SK-N-SH (cell line): Measurements from ENCODE around the gene CFAP299.

Experiments
- EP300 ChIP-seq, 2 experiments: IDR thresholded peaks; 2 replicates each; pipeline versions ENCODE4 v1.4.0 to v1.6.1; 2012; ENCODE audit warnings: borderline replicate concordance in 1 of 2, low read depth in 1 of 2, low read length in 1 of 2
- EZH2phosphoT487 ChIP-seq: fragments of 200-600 bp; sonication (generic); IDR thresholded peaks from 2 replicates; pipeline ENCODE4 v1.6.1; 2017; ENCODE audit warnings: low read depth, mixed run types, mild to moderate bottlenecking, antibody characterized with exemption, moderate library complexity, borderline replicate concordance
- MEF2A ChIP-seq: IDR thresholded peaks from 2 replicates; pipeline ENCODE4 v1.4.0; 2012; ENCODE audit warnings: low read depth, borderline replicate concordance
- POLR2AphosphoS5 ChIP-seq: IDR thresholded peaks from 2 replicates; pipeline ENCODE4 v1.6.1; 2012; ENCODE audit warnings: low read depth, low read length
- RXRA ChIP-seq: IDR thresholded peaks from 2 replicates; pipeline ENCODE4 v1.4.0; 2012; ENCODE audit warnings: low read depth, mild to moderate bottlenecking, borderline replicate concordance
- SIN3A ChIP-seq: IDR thresholded peaks from 2 replicates; pipeline ENCODE4 v1.6.1; 2012; ENCODE audit warnings: low read depth, mild to moderate bottlenecking, low read length, moderate library complexity, borderline replicate concordance
- SMC3 ChIP-seq: IDR thresholded peaks from 2 replicates; pipeline ENCODE4 v1.6.1; 2012; ENCODE audit warnings: low read depth, low read length, improper control_type of control experiment
- TEAD4 ChIP-seq: IDR thresholded peaks from 2 replicates; pipeline ENCODE4 v1.4.0; 2012; ENCODE audit warnings: mild to moderate bottlenecking, borderline replicate concordance; ENCODE audit not compliant: insufficient read depth
- TF ChIP-seq, protein P1 (sequence below): fragments of 200-600 bp; sonication (generic); IDR thresholded peaks from 2 replicates; pipeline ENCODE4 v1.6.1; 2017; ENCODE audit warnings: antibody characterized with exemption, mild to moderate bottlenecking, moderate library complexity
- TF ChIP-seq, protein P2 (sequence below): IDR thresholded peaks from 2 replicates; pipeline ENCODE4 v1.4.0; 2012; ENCODE audit warnings: low read depth
- TF ChIP-seq, protein P3 (sequence below): IDR thresholded peaks from 2 replicates; pipeline ENCODE4 v1.6.1; 2012; ENCODE audit warnings: mild to moderate bottlenecking, low read depth, low read length, moderate library complexity

DNA sequence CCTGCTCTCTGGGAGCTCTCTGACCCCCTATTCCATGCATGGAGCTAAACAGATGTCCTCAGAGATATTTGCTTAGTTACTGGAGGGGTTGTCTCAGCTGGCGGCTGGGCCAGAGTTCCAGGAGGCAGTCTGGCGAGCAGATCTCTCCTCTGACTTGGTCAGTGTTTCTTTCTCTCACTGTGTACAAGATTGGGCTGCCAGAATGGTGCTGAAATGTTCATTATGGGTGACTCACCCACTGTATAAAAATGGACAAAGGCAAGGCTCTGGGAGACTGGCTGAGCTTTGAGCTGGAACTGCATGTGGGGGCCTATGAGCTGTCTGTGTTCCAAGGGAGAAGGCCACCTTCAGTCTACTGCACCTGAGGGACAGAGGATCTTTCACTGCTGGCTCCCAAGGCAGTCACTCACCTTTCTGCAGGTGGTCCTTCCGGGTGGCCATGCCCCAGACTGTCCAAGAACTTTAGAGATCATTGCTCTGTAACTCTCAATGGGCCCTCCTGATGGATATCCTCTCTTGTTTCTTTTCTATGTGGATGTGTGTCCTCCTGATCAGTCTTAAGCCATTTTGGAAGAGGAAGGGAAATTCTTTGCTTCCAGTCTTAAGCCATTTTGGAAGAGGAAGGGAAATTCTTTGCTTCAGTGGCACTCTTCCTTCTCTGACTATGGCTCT is 88.2 kb downstream of the CFAP299 start:
- TF ChIP-seq POLR2AphosphoS5, result no peak
- TF ChIP-seq EP300 (IDR thresholded peaks at IDR 0.05; ENCODE audit: borderline replicate concordance in 1 of 2, low read depth in 1 of 2, low read length in 1 of 2), result no peak
- TF ChIP-seq, protein P1, sequence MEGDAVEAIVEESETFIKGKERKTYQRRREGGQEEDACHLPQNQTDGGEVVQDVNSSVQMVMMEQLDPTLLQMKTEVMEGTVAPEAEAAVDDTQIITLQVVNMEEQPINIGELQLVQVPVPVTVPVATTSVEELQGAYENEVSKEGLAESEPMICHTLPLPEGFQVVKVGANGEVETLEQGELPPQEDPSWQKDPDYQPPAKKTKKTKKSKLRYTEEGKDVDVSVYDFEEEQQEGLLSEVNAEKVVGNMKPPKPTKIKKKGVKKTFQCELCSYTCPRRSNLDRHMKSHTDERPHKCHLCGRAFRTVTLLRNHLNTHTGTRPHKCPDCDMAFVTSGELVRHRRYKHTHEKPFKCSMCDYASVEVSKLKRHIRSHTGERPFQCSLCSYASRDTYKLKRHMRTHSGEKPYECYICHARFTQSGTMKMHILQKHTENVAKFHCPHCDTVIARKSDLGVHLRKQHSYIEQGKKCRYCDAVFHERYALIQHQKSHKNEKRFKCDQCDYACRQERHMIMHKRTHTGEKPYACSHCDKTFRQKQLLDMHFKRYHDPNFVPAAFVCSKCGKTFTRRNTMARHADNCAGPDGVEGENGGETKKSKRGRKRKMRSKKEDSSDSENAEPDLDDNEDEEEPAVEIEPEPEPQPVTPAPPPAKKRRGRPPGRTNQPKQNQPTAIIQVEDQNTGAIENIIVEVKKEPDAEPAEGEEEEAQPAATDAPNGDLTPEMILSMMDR, result no peak
- TF ChIP-seq, protein P2, sequence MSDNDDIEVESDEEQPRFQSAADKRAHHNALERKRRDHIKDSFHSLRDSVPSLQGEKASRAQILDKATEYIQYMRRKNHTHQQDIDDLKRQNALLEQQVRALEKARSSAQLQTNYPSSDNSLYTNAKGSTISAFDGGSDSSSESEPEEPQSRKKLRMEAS, result no peak
- no peak for TF ChIP-seq RXRA
- TF ChIP-seq, protein P3, sequence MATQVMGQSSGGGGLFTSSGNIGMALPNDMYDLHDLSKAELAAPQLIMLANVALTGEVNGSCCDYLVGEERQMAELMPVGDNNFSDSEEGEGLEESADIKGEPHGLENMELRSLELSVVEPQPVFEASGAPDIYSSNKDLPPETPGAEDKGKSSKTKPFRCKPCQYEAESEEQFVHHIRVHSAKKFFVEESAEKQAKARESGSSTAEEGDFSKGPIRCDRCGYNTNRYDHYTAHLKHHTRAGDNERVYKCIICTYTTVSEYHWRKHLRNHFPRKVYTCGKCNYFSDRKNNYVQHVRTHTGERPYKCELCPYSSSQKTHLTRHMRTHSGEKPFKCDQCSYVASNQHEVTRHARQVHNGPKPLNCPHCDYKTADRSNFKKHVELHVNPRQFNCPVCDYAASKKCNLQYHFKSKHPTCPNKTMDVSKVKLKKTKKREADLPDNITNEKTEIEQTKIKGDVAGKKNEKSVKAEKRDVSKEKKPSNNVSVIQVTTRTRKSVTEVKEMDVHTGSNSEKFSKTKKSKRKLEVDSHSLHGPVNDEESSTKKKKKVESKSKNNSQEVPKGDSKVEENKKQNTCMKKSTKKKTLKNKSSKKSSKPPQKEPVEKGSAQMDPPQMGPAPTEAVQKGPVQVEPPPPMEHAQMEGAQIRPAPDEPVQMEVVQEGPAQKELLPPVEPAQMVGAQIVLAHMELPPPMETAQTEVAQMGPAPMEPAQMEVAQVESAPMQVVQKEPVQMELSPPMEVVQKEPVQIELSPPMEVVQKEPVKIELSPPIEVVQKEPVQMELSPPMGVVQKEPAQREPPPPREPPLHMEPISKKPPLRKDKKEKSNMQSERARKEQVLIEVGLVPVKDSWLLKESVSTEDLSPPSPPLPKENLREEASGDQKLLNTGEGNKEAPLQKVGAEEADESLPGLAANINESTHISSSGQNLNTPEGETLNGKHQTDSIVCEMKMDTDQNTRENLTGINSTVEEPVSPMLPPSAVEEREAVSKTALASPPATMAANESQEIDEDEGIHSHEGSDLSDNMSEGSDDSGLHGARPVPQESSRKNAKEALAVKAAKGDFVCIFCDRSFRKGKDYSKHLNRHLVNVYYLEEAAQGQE, result no peak
- no peak for TF ChIP-seq EZH2phosphoT487
- TF ChIP-seq SMC3, result no peak
- TF ChIP-seq MEF2A, result no peak
- no peak for TF ChIP-seq SIN3A
- no peak for TF ChIP-seq TEAD4
